NCI-H2227 (cell line): ENCODE measurements around the gene CD53.
"Not testable (repeated sequence)": the region's sequence is repeated elsewhere in the genome, so short reads cannot be mapped to it uniquely, and the experiment has no call there.

Source experiments
- DNase-seq: peaks from one replicate; lab custom pipeline; 2025; ENCODE audit not compliant: unreplicated experiment; lab: John Stamatoyannopoulos, UW

The CD53 gene

DNA sequence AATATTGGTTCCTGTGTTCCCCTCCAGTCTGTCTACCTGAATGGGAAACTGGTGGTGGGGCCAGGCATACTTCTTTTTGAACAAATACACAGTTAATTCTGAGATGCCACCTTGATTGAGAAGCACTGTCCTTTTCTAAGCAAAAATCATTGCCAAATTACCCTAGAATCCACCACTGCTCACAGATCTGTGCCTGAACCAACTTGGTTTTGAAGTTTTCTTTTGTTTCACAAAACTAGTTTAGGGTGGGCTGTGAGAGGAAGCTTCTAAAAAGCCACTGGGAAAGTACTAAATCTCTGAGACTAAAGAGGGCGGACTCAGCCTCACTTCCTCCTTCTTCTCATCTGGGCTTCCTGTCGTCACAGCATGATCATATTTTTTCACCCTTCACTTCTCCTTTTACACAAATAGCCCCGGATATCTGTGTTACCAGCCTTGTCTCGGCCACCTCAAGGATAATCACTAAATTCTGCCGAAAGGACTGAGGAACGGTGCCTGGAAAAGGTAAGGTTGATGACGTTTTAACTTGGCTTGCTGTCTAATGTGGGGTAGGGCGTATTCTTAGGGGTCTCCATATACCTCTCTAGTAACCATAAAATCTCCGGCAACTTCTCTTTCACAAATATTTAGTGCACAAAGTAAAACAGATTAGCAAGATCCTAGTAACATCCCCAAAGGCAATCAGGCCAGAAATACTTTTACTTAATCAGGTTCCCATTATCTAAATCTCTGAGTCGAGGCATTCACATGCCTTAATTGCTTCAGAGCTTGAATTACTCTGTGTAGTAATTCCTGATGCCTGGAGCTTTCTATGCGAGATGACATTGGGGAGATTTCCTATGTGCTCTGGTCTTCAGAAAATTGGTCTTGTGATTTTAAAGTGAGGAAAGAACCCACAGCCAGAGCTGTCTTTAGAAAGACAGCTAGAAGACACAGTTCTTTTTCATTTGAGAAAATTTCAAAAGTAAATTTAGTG, at the start of gene CD53:
CD53 (plus strand) TSS at position 404 of the 976 bp plus-strand sequence. CDS start 18,261 bp downstream, outside the sequence.
- DNase-seq = no peak

DNA sequence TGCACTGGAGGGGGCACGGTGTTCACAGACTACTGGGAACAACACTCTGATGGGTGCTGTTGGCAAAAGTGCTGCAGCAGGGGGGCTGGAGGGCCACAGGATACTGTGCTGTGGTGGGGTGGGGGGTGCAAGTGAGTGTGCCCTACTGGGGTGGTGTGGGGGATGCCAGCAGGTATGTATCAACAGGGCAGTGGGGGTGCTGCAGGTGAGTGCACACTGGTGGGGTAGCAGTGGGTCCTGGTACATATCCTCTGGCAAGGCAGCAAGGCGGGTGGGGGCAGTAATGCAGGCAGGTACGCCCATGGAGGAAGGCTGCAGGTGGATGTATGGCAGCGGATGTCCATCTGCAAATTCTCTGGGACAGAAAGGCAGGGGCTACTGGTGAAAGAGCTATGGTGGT, 48.8 kb upstream of the CD53 start:
- DNase-seq = no peak

DNA sequence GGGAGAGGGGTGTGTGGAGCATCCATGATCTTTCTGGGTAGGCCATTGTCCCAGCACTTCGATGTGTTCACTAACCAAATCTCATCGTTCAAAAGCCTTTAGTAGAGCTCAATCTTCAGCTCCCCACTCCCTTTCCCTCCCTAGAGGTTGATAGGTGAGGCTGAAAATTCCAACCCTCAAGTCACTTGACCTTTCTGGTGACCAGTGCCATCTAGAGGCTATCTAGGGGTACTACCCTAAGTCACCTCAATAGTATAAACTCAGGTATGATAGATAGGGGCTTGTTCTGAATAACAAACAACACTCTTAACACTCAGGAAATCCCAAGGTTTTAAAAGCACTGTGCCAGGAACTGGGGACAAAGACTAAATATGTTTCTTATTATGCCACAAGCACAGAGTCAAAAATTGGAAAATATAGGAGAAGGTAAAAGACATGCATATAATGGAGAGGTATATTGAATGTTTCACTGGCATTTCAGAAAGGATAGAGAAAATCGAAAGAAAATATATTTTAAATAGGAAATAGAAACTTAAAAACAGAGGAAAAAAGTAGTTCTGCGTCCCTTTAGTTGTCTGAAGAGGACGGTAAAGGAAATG, 42.9 kb upstream of the CD53 start:
- peak; percentile 21 for DNase-seq

- DNase-seq = not testable (repeated sequence)
Measured at GRCh38 chr1:110833779-110834178, 39.2 kb upstream of the CD53 start.

- DNase-seq = no peak
Measured at GRCh38 chr1:110846861-110847260, 26.1 kb upstream of the CD53 start.

- no peak for DNase-seq
Measured at GRCh38 chr1:110850145-110850544, 22.8 kb upstream of the CD53 start.

DNA sequence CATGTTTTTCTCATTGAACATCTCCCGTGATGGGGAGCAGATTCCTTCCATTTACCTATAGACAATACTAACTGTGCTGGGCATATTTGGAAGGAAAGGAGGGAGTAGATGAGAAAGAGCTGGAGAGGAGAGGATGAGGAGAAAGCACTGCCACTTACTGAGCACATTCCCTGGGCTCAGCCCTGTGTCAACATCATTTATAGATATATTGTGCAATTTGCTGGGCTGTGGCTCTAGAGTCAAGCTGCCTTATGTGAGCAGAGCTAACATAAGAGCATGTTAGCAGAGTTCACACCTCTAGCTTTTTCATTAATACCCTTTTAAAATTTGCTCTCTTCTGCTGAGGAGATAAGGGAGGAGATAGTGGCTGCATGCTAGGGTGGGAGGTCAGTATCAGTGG, 22.3 kb upstream of the CD53 start:
- no peak for DNase-seq

- DNase-seq = no peak
Measured at GRCh38 chr1:110853135-110853534, 19.8 kb upstream of the CD53 start.

- DNase-seq = no peak
Measured at GRCh38 chr1:110856410-110856809, 16.5 kb upstream of the CD53 start.

GRCh38 chr1:110857964-110858948, 14.7 kb upstream of the CD53 start:
- no peak for DNase-seq

DNA sequence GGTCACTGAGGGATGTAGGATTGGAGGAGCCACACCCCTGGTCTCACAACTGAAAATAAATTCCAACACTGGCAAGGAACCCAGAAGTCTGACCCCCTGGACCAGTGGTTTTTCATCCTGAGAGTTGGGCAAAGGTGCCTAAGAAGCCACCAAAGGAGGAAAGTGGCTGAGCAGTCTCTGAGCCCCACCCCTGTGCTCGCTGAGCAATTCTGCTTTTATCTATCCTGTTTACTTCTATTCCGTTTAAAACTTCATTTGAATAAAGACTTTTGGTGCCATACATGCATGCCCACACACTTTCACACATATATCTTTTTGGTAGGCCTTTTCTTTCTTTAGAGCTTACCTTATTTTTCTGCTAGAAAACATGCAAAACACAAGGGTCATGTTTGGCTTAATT, 13.9 kb upstream of the CD53 start:
- no peak for DNase-seq

DNA sequence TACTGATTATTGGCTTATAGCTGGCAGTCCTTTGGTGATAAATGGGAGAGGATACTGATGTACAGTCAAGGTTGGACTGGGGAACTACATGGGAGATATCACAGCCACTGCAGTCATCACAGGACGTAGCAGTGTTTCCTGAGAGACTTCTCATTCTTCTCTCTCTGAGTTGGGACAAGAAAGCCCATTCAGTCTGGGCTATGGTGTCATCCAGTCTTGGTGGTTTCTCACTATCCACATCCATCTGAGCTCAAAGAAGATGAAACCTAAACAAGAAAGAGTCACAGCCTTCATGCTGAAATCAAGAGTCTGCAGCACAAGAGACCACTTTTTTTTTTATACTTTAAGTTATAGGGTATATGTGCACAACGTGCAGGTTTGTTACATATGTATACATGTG, 12.8 kb upstream of the CD53 start:
- DNase-seq = no peak

DNA sequence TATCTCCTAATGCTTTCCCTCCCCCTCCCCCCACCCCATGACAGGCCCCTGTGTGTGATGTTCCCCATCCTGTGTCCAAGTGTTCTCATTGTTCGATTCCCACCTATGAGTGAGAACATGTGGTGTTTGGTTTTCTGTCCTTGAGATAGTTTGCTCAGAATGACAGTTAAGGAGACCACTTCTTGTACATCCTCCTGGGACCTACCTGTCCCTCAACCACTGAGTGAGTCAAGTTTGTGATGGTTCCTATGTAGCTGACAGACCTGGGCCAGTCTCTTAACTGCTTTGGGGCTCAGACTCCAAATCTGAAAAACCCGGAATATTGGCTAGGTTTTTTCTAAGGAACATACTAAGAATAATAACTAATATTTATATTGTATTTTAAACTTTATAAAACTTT, 12.3 kb upstream of the CD53 start:
- not testable (repeated sequence) for DNase-seq

- not testable (repeated sequence) for DNase-seq
Measured at GRCh38 chr1:110861942-110862341, 11.0 kb upstream of the CD53 start.

DNA sequence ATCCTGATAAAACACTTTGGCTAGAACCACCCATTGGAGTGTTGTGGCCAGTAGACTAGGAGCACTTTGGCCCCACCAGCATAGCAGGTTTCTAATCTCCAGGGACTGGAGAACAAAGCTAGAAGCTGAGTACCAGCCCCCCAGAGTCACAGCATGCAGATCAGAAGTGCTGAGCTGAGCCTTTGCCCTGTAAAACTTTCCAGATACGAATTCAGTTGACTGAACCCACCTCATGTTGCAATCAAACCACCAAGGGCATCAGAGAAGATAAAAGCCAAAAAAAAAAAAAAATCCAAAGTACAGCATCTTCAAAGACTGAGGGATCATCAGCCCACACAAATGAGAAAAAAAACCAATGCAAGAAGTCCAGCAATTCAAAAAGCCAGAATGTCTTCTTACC, 8.7 kb upstream of the CD53 start:
- DNase-seq = no peak

DNA sequence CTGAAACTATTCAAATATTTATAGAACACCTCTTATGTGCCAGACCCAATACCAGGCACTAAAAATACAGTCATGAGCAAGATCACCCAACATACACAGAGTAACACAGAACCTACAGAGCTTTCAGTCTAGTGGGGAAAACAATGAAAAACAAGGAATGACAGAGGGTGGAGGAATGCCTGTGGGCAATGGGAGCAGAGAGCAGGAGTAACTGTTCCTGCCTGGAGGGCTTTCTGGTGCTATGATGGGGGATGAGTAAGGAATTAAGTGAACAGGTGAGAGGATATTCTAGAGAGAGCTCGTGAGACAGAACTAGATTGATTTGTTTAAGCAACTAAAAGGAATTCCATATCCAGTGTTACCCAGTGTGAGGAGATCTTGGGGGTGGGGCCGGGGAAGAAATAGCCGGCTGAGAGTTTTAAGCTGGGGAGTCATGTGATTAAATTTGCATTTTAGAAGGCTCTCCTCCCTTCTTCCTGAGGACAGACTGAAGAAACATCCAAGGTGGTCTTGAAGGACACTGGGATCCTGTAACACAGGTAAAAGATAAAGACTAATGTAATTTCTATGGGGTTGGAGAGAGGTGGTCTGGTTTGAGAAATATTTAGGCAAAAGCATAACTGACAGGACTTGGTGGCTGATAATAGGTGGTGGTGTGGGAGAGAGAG, 2.1 kb upstream of the CD53 start:
- no peak for DNase-seq

DNA sequence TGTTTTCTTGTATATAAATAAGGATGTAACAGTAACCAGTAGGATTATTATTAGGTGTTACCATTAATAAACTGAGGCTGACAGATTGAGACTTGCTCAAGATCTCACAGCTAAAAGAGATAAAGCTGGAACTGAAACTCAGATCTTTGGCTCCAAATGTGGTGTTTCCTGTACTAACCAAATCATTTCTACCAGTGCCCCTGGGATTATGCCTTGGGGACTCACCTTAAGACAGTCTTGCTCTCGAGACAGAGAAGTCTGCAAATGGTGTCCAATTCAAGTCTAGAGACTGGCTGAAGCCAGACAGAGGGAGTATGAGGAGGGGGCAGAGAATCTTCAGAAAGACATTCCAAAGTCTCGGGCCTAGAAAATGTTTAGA, 593 bp upstream of the CD53 start:
- DNase-seq = no peak

- no peak for DNase-seq
Measured at GRCh38 chr1:110873856-110874255, 908 bp downstream of the CD53 start.

- no peak for DNase-seq
Measured at GRCh38 chr1:110874324-110875215, 1.6 kb downstream of the CD53 start.
